Esophagus squamous epithelium (tissue), 4 donors: ENCODE measurements around the gene SLC41A3.

Source experiments
- POLR2A ChIP-seq, 4 donors: fragments of 450-650 bp; IDR thresholded peaks; one replicate each; pipeline ENCODE4 v1.6.1; 2017; ENCODE audit warnings: antibody characterized with exemption in 4 of 4, mild to moderate bottlenecking in 4 of 4, moderate library complexity in 3 of 4
- TF ChIP-seq, protein P1 (sequence below), 6 experiments: fragments of 450-650 bp in 4 of 6; fragments of 200-600 bp in 2 of 6; sonication (generic) in 2 of 6; IDR thresholded peaks; one replicate each; pipeline ENCODE4 v1.5.1; 2016 to 2019; ENCODE audit warnings: antibody characterized with exemption in 6 of 6, mild to moderate bottlenecking in 4 of 6, moderate library complexity in 4 of 6

DNA sequence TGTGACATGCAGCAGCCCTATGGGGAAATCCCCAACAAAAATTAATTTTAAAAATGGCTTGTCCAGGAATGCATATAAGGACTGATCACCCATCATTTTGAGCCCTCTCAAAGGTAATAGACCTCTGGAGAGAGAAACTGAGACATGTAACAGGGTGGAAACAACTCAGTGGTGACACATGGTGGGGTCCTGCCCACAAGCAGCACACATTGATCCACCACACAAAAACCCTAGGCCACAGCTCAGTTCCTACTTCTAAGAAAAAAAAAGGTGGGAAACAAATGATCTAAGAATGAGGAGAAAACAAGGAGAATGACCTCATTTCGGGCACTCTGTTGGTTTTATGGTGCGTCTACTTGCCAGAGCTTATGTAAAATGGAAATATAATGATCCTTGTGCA is 1.9 kb upstream of the SLC41A3 start:
- TF ChIP-seq, protein P1, sequence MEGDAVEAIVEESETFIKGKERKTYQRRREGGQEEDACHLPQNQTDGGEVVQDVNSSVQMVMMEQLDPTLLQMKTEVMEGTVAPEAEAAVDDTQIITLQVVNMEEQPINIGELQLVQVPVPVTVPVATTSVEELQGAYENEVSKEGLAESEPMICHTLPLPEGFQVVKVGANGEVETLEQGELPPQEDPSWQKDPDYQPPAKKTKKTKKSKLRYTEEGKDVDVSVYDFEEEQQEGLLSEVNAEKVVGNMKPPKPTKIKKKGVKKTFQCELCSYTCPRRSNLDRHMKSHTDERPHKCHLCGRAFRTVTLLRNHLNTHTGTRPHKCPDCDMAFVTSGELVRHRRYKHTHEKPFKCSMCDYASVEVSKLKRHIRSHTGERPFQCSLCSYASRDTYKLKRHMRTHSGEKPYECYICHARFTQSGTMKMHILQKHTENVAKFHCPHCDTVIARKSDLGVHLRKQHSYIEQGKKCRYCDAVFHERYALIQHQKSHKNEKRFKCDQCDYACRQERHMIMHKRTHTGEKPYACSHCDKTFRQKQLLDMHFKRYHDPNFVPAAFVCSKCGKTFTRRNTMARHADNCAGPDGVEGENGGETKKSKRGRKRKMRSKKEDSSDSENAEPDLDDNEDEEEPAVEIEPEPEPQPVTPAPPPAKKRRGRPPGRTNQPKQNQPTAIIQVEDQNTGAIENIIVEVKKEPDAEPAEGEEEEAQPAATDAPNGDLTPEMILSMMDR (IDR thresholded peaks at IDR 0.05), result no peak
- TF ChIP-seq POLR2A (IDR thresholded peaks at IDR 0.05), result no peak
